Fibroblast of peridontal ligament (primary cell): Measurements from ENCODE around the gene KRT13.
"Not testable (repeated sequence)": the region's sequence is repeated elsewhere in the genome, so short reads cannot be mapped to it uniquely, and the experiment has no call there.

Experiments
- DNase-seq: peaks from one replicate; pipeline ENCODE4 v3.0.0-alpha.2; 2010; ENCODE audit errors: extremely low read depth

The KRT13 gene

DNA sequence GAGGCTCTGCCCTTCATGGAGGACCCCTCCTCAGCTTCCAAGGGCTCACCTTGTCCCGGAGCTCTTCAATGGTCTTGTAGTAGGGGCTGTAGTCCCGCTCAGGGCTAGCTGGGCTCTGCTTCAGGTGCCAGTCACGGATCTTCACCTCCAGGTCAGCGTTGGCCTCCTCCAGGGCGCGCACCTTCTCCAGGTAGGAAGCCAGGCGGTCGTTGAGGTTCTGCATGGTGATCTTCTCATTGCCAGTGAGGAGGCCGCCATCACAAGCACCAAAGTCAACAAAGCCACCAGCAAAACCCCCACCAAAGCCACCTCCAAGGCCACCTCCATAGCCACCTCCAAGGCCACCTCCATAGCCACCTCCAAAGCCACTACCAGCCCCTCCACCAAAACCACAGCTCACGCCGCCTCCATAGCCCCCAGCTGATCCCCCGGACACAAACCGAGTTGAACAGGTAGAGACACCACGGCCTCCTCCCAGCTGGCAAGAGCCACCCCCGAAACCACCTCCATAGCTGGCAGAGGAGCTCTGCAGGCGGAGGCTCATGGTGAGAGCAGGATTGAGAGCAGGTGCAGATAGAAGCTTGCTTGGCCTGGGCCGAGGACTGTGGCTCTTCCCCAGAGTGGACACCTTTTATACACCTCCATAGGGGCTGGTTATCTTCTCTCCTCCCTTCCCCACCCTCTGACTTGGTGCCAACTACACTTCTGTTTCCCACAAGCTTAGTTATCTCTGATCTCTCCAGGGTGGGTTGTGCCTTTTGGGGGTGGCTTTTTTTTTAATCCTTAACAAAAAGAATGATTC is at the start of gene KRT13:
Gene KRT13, minus strand, starts transcription at position 606 of the 802 bp plus-strand sequence. Its CDS starts 62 bp downstream, at position 544.
- no peak for DNase-seq

DNA sequence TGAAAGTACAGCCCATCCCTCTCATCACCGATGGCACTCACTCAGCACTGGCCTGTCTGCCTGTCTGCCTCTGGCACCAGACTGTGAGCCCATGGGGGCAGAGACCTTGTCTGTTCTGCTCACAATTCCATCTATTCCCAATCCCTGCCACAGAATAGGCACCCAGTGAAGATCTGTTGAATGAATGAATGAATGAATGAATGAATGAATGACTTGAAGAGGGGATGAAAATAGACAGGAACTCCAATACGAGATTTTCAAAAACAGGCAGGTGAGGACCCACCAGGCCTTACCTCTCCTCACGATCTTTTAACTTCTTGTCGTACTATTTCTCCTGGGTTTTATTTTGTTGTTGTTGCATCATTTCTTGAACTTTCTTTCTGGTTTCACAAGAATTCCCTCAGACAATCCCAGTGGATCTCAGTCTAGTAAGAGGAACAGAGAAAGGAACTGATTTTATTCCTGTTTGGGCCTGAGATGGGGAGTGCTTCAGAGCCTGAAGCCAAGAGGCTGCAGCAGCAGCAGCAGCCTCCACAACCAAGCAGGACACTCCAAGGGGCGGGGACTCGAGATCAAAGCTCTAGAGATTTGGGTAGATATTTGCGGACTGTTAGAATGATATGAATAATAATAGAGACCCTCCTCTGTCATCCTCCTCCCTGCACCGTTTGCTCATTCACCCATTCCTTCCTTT is 48.7 kb upstream of the KRT13 start:
- peak; percentile 62 for DNase-seq

DNA sequence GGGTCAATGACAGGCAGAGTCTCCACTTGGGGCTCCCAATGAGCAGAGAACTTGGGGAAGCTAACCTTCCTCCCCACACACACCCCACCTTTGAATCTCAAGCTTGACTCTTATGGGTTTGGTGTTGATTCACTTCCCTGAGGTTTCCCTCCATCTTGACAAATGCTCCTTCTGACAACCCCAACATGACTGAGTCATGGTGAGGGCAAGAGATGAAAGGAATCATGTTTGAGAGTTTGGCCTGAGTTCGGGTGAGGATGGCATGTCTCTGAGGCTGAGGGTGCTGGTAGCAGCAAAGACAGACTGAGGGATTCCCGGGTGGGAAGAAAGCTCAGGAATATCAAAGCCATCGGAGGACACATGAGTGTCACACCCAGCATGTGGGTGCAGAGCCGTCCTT is 47.8 kb upstream of the KRT13 start:
- peak; percentile 27 for DNase-seq

DNA sequence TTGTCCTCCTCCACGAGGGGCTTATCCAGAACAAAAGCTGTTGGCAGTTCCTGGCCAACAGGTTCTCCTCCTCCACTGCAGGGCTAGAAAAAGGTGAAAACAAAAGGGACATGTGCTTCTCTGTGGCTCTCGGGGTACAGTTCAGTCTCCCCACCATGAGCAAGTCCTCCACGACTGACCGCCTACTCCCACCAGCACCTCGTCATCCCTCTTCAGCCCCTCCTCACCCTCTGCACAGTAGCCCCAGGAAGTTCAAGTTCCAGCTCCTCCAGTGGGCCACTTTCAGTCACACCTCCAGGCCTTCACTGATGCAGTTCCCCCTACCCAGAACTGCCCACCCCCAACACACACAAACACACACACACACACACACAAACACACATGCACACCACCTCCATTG is 47.0 kb upstream of the KRT13 start:
- no peak for DNase-seq

DNA sequence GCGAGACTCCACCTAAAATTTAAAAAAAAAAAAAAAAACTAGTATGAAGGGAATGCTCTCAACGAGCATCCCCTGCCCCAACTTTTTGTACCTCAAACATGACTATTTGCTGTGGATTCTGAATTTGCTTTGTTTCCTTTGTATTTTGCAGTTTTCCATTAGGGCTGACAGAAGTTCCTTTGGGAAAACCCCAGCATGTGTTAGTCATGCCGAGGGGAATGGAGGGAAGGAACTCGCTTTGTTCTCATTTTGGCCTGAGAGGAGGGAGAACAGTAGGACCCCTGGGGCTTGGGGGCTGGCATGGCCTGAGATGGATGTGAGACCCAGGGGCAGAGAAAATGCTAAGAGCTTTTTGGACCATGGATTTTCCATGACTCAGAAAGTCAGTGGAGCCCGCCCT is 46.0 kb upstream of the KRT13 start:
- peak; percentile 57 for DNase-seq

DNA sequence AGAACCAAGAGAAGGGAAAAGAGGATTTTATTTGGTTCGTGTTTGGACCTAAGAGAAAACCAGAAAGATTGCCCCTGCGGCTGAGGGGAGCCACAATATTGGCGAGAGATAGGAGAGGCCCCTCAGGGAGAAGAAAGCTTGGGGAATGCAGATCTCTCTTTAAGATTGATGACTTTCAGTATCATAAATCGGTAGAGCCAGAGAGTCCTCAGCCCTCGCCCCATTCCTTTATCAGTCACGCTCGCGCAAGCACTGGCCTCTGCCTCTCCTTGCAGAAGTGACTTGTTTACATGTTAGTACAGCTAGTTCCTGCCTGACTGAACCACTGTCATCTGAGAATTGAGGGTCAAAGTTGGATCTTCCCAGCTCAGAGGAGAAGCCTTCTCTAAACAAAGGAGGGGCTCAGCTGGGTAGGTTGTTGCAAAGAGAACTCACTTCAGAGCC is 44.2 kb upstream of the KRT13 start:
- peak; percentile 12 for DNase-seq

DNA sequence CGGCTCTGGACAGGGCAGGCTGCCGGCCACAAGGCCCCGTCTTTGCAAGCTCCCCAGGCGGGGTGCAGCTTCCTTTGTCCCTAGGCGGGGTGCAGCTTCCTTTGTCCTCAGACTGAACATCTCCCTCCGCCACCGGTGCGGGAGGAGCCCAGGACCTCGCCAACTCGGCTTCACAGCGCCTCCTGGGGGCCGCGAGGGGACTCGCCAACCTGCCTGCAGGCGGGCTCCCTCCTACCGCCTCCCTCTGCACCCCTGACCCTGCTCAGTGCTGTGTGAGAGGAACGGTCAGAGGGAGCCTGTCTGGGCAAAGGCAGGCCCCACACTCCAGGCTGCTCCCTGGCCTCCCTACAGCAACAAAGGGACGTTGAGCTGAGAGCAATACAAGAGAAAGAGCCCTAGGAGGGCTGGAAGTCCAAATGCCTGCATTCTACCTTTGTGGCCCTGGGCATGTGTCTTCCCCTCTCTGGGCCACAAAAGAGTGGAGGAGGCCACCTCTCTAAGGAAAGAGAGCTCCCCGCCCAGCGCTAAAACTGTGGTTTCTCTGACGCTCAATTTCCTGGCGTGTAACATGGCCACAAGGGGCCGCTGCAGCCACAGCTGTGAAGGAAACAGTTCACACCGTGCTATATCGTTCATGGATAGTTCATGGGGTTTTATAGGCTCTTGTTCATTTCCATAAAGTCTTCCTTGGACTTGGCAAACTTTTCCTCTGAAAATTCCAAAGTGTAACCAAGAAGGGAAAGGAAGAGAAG is 43.6 kb upstream of the KRT13 start:
- DNase-seq = peak; percentile 92

DNA sequence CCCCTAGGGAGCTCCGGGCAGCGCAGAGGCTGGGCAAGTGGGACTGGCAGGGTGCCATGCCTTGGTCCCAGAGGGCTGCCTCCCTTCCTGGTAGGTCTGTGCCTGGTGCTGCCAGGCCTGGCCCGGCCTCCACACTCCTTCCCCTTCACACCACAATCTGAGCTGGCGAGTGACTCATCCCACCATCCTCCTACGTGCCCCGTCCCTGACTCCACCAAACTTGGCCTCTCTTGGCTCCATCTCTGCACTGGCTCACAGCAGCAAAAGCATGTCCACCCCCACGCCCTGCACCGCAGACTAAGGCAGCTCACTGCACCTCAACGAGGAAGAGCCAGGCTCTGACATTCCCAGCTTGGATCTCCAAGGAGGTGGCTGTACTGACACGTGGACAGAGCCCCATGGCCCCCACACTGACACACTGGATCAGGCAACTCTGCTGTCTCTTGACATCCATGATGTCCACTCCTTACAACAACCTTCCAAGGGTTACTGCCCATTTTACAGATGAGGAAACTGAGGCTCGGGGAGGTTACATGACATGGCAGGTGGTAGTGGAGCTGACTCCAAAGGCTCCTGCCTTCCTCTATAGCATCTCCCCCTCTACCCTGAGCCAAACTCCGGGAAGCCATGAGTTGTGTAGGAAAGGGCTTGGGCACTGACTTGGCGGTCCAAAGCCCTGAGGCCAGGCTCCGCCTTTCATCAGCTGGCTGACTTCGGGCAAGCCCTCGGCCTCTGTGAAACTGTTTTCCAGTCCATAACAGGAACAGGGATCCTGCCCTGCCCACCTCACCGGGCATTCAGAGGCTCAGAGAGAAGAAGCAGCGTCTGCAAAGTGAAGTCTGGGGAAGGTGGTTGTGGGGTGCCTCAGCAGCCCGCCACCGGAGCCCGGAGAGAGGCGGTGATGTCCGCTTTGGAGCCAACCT is 42.8 kb upstream of the KRT13 start:
- peak; percentile 98 for DNase-seq

DNA sequence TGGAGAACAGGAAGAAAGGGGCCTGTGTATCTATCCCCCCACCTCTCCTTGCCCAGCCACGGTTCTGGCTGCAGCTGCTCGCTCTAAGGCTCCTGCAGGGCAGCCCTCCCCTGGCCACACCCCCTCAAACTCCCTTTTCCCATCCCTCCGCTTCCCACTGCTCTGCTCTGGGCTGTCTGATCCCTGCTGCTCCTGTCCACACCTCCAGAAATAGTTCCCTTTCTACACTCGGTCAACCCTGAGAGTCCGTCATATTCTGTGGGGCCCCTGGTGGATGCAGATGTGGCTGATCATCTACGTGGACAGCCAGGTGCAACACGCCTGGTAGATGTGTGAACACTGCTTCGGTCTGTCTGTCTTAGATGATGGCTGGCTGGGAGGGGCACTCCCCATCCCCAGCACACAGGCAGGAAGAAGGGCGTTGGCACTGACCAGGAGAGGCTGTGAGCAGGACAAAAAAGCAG is 42.0 kb upstream of the KRT13 start:
- no peak for DNase-seq

DNA sequence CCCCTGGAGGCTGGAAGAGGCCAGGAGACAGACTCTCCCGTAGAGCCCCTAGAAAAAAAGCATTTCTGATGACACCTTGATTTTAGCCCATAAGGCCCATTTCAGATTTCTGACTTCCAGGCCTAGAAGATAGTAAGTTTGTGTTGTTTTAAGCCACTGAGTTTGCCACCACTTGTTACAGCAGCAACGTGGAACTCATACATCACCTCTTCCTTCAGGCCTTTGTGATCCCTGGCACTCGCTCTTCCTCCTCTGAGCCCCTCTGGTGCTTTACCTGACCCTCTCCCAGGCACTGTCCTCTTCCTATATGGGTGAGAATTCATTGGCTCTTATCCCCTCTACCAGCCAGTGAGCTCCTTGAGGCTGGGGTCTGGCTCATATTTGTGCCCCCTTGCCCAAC is 41.4 kb upstream of the KRT13 start:
- no peak for DNase-seq

DNA sequence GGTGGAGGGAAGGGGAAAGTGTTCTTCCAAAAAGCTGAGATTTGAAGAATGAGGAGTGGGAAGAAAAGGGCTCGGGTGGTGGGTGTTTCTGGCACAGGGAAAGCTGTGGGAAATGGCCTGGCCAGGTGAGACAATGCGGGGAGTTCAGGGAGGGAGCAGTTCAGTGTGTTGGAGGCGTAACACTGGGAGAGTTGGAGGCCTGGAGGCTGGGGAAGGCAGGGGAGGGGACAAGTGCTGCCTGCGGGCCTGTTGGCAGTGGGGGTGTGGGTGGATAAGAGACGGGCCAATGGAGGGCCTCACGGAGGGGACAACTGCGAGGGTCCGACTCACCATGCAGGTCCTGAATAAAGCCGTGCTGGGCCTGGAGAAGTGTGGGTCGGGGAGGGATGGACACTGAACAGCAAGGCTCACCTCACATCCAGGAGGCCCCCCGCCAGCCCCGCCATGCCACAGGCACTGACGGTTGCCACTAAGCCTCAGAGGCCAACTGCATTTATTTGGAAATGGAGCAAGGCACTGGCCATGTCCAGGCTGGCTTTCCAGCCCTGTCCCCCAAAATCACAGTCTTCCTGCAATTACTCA is 40.5 kb upstream of the KRT13 start:
- DNase-seq = no peak

DNA sequence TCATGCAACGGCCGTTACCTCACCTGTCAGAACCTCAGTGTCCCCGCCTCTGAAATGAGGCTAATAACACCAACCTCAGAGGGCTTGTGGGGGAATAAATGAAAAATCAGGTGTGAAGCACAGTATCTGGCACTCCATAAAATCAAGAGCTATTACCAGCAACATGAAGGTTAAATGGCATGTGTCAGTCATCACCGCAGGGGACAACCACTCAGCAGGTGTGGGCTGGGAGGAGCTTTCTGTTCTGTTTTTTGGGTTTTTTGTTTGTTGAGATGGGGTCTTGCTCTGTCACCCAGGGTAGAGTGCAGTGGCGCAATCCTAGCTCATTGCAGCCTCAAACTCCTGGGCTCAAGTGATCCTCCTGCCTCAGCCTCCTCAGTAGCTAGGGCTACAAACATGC is 39.5 kb upstream of the KRT13 start:
- no peak for DNase-seq

DNA sequence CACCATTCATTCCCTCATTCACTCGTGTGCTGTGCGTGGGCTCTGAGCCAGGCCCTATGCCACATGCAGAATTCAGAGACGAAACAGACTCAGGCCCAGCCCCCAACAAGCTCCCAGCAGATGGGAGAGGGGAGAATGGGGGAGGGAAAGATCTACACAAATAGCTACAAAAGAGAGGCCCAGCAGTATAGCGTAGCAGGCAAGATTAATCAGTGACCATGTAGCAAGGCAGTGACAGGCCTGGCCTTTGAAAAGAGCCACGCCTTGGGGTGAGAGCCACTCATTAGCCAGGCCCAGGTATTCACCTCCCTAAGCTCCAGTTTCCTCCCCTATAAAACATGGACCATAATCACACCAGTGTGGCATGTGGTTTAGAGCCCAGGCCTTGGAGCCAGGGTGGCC is 39.1 kb upstream of the KRT13 start:
- DNase-seq = peak; percentile 13

DNA sequence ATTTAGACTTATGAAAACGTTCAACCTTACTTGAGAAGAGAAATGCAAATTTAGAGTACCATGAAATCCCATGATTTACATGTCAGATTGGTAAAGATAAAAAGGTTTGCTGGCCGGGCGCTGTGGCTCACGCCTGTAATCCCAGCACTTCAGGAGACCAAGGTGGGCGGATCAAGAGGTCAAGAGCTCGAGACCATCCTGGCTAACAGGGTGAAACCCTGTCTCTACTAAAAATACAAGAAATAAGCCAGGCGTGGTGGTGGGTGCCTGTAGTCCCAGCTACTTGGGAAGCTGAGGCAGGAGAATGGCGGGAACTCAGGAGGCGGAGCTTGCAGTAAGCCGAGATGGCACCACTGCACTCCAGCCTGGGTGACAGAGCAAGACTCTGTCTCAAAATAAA is 37.4 kb upstream of the KRT13 start:
- not testable (repeated sequence) for DNase-seq

DNA sequence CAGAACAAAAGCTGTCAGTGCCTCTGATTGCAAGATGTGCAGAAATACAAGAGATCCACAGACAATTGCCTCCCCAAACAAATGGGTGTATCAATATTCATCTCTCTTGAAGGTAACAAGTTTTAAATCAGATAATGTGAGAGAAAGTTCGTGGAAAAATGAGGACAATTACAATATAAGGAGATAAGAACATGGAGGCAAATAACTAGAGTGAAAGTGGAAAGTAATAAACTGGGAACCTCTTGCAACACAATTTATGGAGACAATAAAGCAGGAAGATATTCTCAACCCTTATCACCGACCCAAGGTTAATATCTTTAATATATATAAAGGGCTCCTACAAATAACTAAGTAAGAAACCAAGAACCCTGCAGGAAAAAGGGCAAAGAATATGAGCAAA is 36.9 kb upstream of the KRT13 start:
- no peak for DNase-seq

DNA sequence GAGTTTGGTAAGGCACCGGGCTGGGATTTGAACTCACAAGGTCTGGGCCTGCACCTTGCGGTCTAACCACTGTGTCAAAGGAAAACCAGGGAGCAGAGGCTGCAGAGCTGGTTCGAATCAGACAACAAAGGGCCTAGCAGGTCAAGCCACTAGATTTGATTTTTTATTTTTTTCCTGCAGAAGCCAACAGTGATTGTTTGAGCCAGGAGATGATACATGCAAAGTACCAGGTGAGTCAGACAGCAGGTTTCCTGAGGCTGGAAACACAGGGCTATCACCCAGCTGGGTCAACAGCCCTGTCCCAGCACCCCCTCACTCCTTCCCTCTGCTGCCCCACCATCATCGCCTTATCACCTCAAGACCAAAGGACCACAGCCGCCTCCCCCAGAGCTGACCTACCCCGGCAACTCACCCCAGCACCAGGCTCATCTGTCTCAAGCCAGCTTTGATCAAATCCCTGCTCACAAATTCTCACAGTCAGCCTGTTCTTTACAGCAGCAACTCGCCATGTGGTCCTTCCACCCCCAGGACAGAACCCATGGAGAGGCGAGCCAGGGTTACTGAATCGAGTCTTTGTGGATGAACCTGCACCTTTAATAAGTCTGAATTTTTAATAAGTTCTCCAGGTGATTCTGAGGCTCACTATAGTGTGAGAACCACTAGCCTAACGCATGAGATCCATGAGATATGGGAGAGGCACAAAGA is 35.7 kb upstream of the KRT13 start:
- DNase-seq = no peak

DNA sequence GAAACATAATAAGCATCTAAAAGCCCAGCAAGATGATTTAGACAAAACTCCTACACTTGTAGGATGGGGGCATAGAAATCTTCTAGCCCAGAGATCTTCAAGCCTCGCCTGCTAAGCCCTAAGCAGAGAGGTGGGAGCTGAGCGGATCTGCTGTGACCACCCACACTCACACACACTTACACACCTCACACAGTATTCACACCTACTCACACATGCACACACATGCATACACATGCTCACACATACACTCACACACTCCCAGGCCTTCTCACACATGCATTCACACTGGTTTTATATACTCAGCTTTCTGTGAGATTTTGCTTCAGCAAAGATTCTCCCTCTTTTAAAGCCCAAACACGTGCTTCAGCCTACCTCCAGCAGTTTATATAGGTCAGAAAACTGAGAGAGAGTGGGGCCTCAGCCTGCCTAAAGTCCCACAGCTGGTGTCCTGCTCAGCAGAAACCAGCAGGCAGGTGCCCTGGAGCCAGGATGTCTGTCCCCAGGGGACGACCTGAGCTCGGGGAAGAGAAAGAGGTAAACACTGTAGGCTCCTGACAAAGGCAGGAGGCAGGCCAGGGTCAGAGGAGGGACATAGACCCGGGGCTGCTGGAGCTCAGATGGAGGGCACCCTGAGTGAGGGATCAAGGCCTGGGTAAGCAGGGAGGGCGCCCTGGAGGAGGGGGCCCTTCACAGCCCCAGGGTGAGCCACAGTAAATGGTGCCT is 34.7 kb upstream of the KRT13 start:
- DNase-seq = no peak

DNA sequence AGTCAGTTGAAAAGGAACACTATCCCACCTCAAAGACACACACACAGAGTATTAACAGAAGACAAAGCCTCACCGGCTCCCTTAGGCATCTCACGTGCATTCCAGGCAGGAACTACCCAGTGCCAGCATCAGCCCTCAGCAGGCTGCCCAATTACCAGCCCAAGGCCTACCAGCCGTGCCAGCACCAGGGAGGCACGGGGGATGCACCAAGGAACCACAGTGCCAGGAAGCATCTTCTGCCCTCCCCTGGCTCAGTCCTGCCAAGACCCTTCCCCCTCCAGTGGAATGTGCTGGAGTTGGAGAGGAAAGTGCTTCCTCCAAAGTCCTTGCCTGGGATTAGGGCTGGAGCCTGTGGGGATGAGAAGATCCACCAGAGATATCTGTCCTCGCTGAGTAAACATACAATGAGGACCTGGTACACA is 33.7 kb upstream of the KRT13 start:
- peak; percentile 34 for DNase-seq

DNA sequence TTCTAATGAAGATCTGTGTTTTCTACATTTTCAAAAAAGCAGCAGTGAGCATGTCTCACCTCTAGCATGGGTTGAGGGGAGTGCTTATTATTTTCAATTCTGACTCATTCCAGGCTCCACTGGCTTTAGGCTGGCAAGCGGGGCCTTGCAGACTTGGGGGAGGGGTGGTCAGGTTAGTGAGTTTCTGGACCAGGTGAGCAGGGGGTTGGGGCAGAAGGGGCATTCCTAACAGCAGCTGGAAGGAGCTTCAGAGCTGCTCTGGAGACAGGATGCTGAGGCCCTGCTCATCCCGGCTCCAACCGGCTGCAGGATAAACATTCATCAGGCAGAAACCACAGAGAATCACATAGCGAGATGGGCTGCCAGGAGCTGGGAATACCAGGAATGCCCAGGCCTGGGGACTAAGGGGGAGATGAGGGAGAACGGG is 33.2 kb upstream of the KRT13 start:
- peak; percentile 67 for DNase-seq

DNA sequence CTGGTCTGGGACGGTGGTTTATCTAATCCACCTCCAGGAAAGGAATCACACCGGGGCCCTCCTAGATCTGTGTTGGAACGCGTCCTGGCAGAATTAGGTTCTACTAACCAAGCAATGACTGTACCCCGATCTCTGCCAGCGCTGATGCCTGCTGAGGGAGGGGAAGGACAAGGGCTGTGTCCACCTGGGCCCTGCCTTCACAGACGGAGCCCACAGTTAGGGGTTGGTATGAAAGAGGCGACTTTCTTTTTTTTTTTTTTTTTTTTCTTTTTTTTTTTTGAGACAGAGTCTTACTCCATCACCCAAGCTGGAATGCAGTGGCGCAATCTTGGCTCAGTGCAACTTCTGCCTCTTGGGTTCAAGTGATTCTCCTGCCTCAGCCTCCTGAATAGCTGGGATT is 32.6 kb upstream of the KRT13 start:
- peak; percentile 60 for DNase-seq
